Neural progenitor cell (in vitro differentiated cells): ENCODE measurements around the gene CAPN2.

ENCODE experiments used
- CTCF ChIP-seq: fragments of 200-600 bp; sonication (generic); IDR thresholded peaks from 2 replicates; pipeline ENCODE4 v1.5.1; 2017; ENCODE audit warnings: antibody characterized with exemption, mild to moderate bottlenecking
- EZH2 ChIP-seq: fragments of 200-600 bp; sonication (generic); IDR thresholded peaks from 2 replicates; pipeline ENCODE4 v1.6.1; 2017; ENCODE audit warnings: antibody characterized with exemption, mild to moderate bottlenecking, moderate library complexity
- EZH2phosphoT487 ChIP-seq: fragments of 200-600 bp; sonication (generic); IDR thresholded peaks from 2 replicates; pipeline ENCODE4 v1.6.1; 2017; ENCODE audit warnings: antibody characterized with exemption

GRCh38 chr1:223726380-223727001, 14.2 kb downstream of the CAPN2 start:
- TF ChIP-seq CTCF: no peak
- TF ChIP-seq EZH2: no peak
- TF ChIP-seq EZH2phosphoT487: no peak
